ENCODE data around the gene CALML3.

CALML3 gene

DNA sequence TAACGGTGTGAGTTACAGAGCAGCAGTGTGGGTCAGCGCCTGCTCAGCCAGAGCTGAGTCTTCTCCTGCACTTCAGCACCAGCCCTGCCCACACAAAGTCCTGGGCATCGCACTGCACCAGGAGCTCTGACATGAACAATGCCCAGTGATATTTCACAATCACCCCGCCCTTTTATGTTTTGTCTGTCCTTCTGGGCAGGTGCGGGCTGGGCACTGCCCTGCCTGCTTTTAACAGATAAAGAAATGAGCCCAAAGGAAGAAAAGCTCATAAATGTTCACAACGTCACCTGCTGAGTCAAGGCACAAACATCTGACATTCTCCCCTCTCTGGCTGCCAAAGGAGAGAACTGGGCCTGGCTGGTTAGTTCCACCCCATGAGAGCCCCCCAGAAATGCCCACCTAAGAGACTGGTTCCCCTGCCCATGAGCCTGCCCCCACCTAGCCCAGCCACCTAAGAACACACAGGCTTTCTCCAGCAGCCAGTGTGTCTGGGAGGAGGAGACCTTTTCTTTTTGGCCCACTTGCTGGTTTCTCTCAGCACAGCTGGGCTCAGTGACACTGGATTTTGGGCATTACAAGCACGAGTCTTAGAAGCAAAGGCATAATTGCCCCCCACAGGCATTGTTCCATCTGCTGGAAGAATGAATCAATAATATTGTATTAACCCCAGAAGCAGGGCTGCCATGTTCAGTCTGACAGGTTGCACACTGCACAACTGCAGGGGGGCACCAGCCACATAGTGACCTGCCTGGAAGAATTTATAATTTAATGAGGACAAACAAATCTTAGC is 22.3 kb downstream of the CALML3 start:
- peak overlapping the region; percentile 59 for H2BK120ac ChIP-seq (ENCODE audit: low read depth, low read length)
- peak overlapping the region; percentile 70 for H2BK15ac ChIP-seq (ENCODE audit: low read depth, poor library complexity, severe bottlenecking)
- peak overlapping the region; percentile 60 to 83 for H2BK12ac ChIP-seq (ENCODE audit: low read length in 2 of 2)
- H2AK5ac ChIP-seq (ENCODE audit: low read length, severe bottlenecking), result peak overlapping the region; percentile 36
- H2AFZ ChIP-seq (ENCODE audit: low read depth, low read length), result no peak overlapping the region
- peak overlapping the region in 1 of 2 experiments; percentile 3 for H3K14ac ChIP-seq (ENCODE audit: low read length in 2 of 2)
- H3K4ac ChIP-seq (ENCODE audit: low read depth in 1 of 2, low read length in 2 of 2), result peak overlapping the region; percentile 65 to 91
- H3K27ac ChIP-seq (ENCODE audit: low read length, poor library complexity, severe bottlenecking), result peak overlapping the region; percentile 81
- H3K9me3 ChIP-seq (ENCODE audit: control insufficient read depth, low read length), result peaks cover 21% of the 10 kb centered on the region
- WGBS, result 66% methylated on average over 7 of the region's 7 CpGs
- H4K8ac ChIP-seq (ENCODE audit: low read length), result peak overlapping the region; percentile 86
- no peaks in the 10 kb centered on the region for H3K79me1 ChIP-seq (replicated peaks; ENCODE audit: low read length, poor library complexity, severe bottlenecking)
- no peak overlapping the region for H3K4me2 ChIP-seq (ENCODE audit: low read length, poor library complexity, severe bottlenecking)
- no peak overlapping the region for H3K23ac ChIP-seq (ENCODE audit: low read length in 2 of 2)
- H2BK5ac ChIP-seq (ENCODE audit: low read depth, low read length, poor library complexity, severe bottlenecking), result no peak overlapping the region
- DNase-seq, result peak; percentile 57
- H3K9ac ChIP-seq (ENCODE audit: low read length), result peak overlapping the region; percentile 82
- peak overlapping the region; percentile 64 for H4K91ac ChIP-seq (ENCODE audit: low read length)
- peak overlapping the region; percentile 65 to 88 for H3K18ac ChIP-seq (ENCODE audit: low read depth in 1 of 2, low read length in 2 of 2)
- peak overlapping the region in 1 of 2 experiments; percentile 67 for H3K4me3 ChIP-seq (ENCODE audit: insufficient read depth in 1 of 2, low read depth in 1 of 2, low read length in 2 of 2)
- H3K27me3 ChIP-seq (ENCODE audit: control insufficient read depth in 1 of 2, insufficient read depth in 1 of 2, low read length in 2 of 2), result no peaks in the 10 kb centered on the region
- H3K36me3 ChIP-seq (ENCODE audit: control insufficient read depth in 1 of 2, insufficient read depth in 2 of 2, low read depth in 1 of 2, low read length in 2 of 2), result no peaks in the 10 kb centered on the region
- peaks cover 56% of the 10 kb centered on the region for H3K4me1 ChIP-seq (ENCODE audit: control insufficient read depth, insufficient read depth, low read depth, low read length)

DNA sequence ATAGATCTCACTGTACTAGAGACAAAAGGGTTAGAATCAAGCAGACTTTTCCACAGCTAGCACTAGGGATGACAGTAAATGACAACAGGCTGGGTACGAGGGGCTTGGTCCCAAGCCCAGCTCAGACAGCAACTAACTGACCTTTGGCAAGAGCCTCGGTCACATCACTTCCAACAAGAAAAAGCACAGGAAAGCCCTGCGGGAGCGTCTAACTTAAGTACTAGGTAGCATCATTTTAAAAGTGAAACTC is 22.8 kb downstream of the CALML3 start:
- H2BK120ac ChIP-seq (ENCODE audit: low read depth, low read length), result no peak overlapping the region
- H3K18ac ChIP-seq (ENCODE audit: low read depth in 1 of 2, low read length in 2 of 2), result peak overlapping the region; percentile 91 to 92
- H4K91ac ChIP-seq (ENCODE audit: low read length), result no peak overlapping the region
- H4K8ac ChIP-seq (ENCODE audit: low read length), result no peak overlapping the region
- peaks cover 61% of the 10 kb centered on the region for H3K4me1 ChIP-seq (ENCODE audit: control insufficient read depth, insufficient read depth, low read depth, low read length)
- peak overlapping the region in 1 of 2 experiments; percentile 83 for H2BK12ac ChIP-seq (ENCODE audit: low read length in 2 of 2)
- H3K36me3 ChIP-seq (ENCODE audit: control insufficient read depth in 1 of 2, insufficient read depth in 2 of 2, low read depth in 1 of 2, low read length in 2 of 2), result no peaks in the 10 kb centered on the region
- H2AFZ ChIP-seq (ENCODE audit: low read depth, low read length), result peak overlapping the region; percentile 70
- H2BK5ac ChIP-seq (ENCODE audit: low read depth, low read length, poor library complexity, severe bottlenecking), result no peak overlapping the region
- no peak overlapping the region for H3K14ac ChIP-seq (ENCODE audit: low read length in 2 of 2)
- H3K27me3 ChIP-seq (ENCODE audit: control insufficient read depth in 1 of 2, insufficient read depth in 1 of 2, low read length in 2 of 2), result no peaks in the 10 kb centered on the region
- peak overlapping the region; percentile 36 for H2AK5ac ChIP-seq (ENCODE audit: low read length, severe bottlenecking)
- peak overlapping the region; percentile 23 for H3K4me2 ChIP-seq (ENCODE audit: low read length, poor library complexity, severe bottlenecking)
- peak overlapping the region; percentile 82 for H3K9ac ChIP-seq (ENCODE audit: low read length)
- H3K9me3 ChIP-seq (ENCODE audit: control insufficient read depth, low read length), result peaks cover 16% of the 10 kb centered on the region
- H3K27ac ChIP-seq (ENCODE audit: low read length, poor library complexity, severe bottlenecking), result peak overlapping the region; percentile 81
- no peak overlapping the region for H3K23ac ChIP-seq (ENCODE audit: low read length in 2 of 2)
- H3K4ac ChIP-seq (ENCODE audit: low read depth in 1 of 2, low read length in 2 of 2), result peak overlapping the region in 1 of 2 experiments; percentile 91
- H2BK15ac ChIP-seq (ENCODE audit: low read depth, poor library complexity, severe bottlenecking), result peak overlapping the region; percentile 4
- WGBS, result 77% methylated on average over 4 of the region's 4 CpGs
- no peaks in the 10 kb centered on the region for H3K79me1 ChIP-seq (replicated peaks; ENCODE audit: low read length, poor library complexity, severe bottlenecking)
- DNase-seq, result no peak
- peak overlapping the region in 1 of 2 experiments; percentile 67 for H3K4me3 ChIP-seq (ENCODE audit: insufficient read depth in 1 of 2, low read depth in 1 of 2, low read length in 2 of 2)

DNA sequence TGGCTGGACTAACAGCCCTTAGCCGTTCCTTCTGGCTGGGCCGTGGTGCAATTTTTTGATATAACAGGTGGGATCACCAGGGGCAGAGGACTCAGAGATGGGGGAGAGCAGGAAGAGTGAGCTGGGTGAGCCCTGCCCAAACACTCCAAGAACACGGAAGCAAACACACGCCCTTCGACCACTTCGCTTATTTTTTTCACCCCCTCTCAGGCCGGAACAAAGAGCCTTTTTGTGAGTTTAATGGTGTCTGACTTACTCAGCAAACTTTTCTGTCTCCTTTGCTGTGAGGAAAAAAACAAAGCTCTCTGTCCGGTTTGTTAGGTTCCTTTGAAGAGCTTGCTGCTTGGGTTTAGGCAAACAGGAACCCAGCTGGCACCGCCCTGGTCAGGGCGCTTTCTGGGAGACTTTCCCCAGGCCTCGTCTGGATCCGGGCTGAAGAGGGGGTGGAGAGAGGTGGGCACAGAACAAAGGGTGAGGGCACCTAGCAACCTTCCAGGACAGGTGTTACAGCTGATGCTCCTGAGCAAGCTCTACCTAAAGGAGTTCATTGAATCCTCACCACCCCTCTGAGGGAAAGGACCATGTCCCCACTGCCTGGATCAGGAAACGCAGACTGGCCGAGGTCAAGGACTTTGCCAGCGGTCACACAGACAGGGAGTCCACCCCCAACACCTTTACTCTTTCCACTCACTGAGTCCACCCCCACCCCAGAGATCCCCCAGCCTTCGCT is 23.3 kb downstream of the CALML3 start:
- peak; percentile 34 for DNase-seq
- Histone ChIP-seq H3K18ac (ENCODE audit: low read depth in 1 of 2, low read length in 2 of 2) (peak overlapping the region; percentile 91 to 92), H3K4me3 (ENCODE audit: insufficient read depth in 1 of 2, low read depth in 1 of 2, low read length in 2 of 2) (peak overlapping the region in 1 of 2 experiments; percentile 67), H3K4me2 (ENCODE audit: low read length, poor library complexity, severe bottlenecking) (peak overlapping the region; percentile 23), H3K27me3 (ENCODE audit: control insufficient read depth in 1 of 2, insufficient read depth in 1 of 2, low read length in 2 of 2) (no peaks in the 10 kb centered on the region), H2AK5ac (ENCODE audit: low read length, severe bottlenecking) (peak overlapping the region; percentile 87), H3K36me3 (ENCODE audit: control insufficient read depth in 1 of 2, insufficient read depth in 2 of 2, low read depth in 1 of 2, low read length in 2 of 2) (no peaks in the 10 kb centered on the region), H3K27ac (ENCODE audit: low read length, poor library complexity, severe bottlenecking) (peak overlapping the region; percentile 81), H3K4me1 (ENCODE audit: control insufficient read depth, insufficient read depth, low read depth, low read length) (peaks cover 66% of the 10 kb centered on the region), H3K9me3 (ENCODE audit: control insufficient read depth, low read length) (peaks cover 11% of the 10 kb centered on the region), H3K9ac (ENCODE audit: low read length) (peak overlapping the region; percentile 82), H2AFZ (ENCODE audit: low read depth, low read length) (peak overlapping the region; percentile 70), H2BK5ac (ENCODE audit: low read depth, low read length, poor library complexity, severe bottlenecking) (peak overlapping the region; percentile 82), H3K23ac (ENCODE audit: low read length in 2 of 2) (peak overlapping the region in 1 of 2 experiments; percentile 5), H3K79me1 (replicated peaks; ENCODE audit: low read length, poor library complexity, severe bottlenecking) (no peaks in the 10 kb centered on the region), H2BK120ac (ENCODE audit: low read depth, low read length) (peak overlapping the region; percentile 56), H4K91ac (ENCODE audit: low read length) (peak overlapping the region; percentile 65), H2BK15ac (ENCODE audit: low read depth, poor library complexity, severe bottlenecking) (peak overlapping the region; percentile 94), H2BK12ac (ENCODE audit: low read length in 2 of 2) (peak overlapping the region; percentile 78 to 96), H3K14ac (ENCODE audit: low read length in 2 of 2) (peak overlapping the region in 1 of 2 experiments; percentile 6), H3K4ac (ENCODE audit: low read depth in 1 of 2, low read length in 2 of 2) (peak overlapping the region; percentile 63 to 91), H4K8ac (ENCODE audit: low read length) (peak overlapping the region; percentile 97)
- 45% methylated on average over 16 of the region's 16 CpGs for WGBS

All from mesenchymal stem cell (in vitro differentiated cells and primary cell).